CD4-positive, alpha-beta T cell treated with Interleukin-6 at 100 ng/mL for 8 hours (primary cell): Measurements from ENCODE around the gene CSRNP3.
"Not testable (repeated sequence)": the region's sequence is repeated elsewhere in the genome, so short reads cannot be mapped to it uniquely, and the experiment has no call there.

ENCODE experiments used
- DNase-seq: peaks from one replicate; pipeline ENCODE4 v3.0.0-alpha.2; 2020; ENCODE audit warnings: mixed read lengths, low spot score

Gene CSRNP3

GRCh38 chr2:165633431-165633830, 163.9 kb downstream of the CSRNP3 start:
- no peak for DNase-seq

GRCh38 chr2:165634282-165634681, 164.8 kb downstream of the CSRNP3 start:
- DNase-seq: no peak

- no peak for DNase-seq
These were observed 165.4 kb downstream of the CSRNP3 start for GRCh38 chr2:165634855-165635254.

GRCh38 chr2:165635532-165635931, 166.0 kb downstream of the CSRNP3 start:
- DNase-seq: no peak

GRCh38 chr2:165636959-165637358, 167.5 kb downstream of the CSRNP3 start:
- DNase-seq: no peak

GRCh38 chr2:165637396-165637795, 167.9 kb downstream of the CSRNP3 start:
- DNase-seq: no peak

GRCh38 chr2:165639504-165639903, 170.0 kb downstream of the CSRNP3 start:
- DNase-seq: no peak

GRCh38 chr2:165640247-165640929, 170.9 kb downstream of the CSRNP3 start:
- no peak for DNase-seq

- no peak for DNase-seq
These were observed 176.7 kb downstream of the CSRNP3 start for GRCh38 chr2:165645930-165646831.

- DNase-seq: no peak
These were observed 177.9 kb downstream of the CSRNP3 start for GRCh38 chr2:165647409-165647808.

- no peak for DNase-seq
These were observed 179.3 kb downstream of the CSRNP3 start for GRCh38 chr2:165648801-165649200.

- DNase-seq: no peak
These were observed 181.7 kb downstream of the CSRNP3 start for GRCh38 chr2:165651233-165651632.

- no peak for DNase-seq
These were observed 186.2 kb downstream of the CSRNP3 start for GRCh38 chr2:165655661-165656060.

- DNase-seq: no peak
These were observed 190.9 kb downstream of the CSRNP3 start for GRCh38 chr2:165660361-165660760.

GRCh38 chr2:165662720-165663119, 193.2 kb downstream of the CSRNP3 start:
- DNase-seq: no peak

GRCh38 chr2:165665614-165666013, 196.1 kb downstream of the CSRNP3 start:
- DNase-seq: no peak

- DNase-seq: not testable (repeated sequence)
These were observed 196.6 kb downstream of the CSRNP3 start for GRCh38 chr2:165666073-165666472.

- DNase-seq: no peak
These were observed 197.1 kb downstream of the CSRNP3 start for GRCh38 chr2:165666605-165667004.

- DNase-seq: no peak
These were observed 197.9 kb downstream of the CSRNP3 start for GRCh38 chr2:165667375-165667774.

GRCh38 chr2:165674780-165675179, 205.3 kb downstream of the CSRNP3 start:
- no peak for DNase-seq

- DNase-seq: no peak
These were observed 206.1 kb downstream of the CSRNP3 start for GRCh38 chr2:165675551-165675968.

GRCh38 chr2:165678882-165679281, 209.4 kb downstream of the CSRNP3 start:
- no peak for DNase-seq

- DNase-seq: no peak
These were observed 210.1 kb downstream of the CSRNP3 start for GRCh38 chr2:165679621-165680020.
